Uterus (tissue), 4 donors: ENCODE measurements around the gene DNAJC25. TPM values are rescaled to one million over a fixed set of nuclear protein-coding genes. Genes with fewer than 3 reads are reported as not detected.

Experiments
- DNase-seq, 2 donors: peaks; one replicate each; pipeline ENCODE4 v3.0.0-alpha.2; 2019 to 2020
- H3K27ac ChIP-seq, 2 donors: fragments of 200-600 bp; sonication (generic); 1 replicate in 1 of 2; 2 replicates in 1 of 2; pipeline ENCODE4 v1.5.1; 2016 to 2018
- H3K27me3 ChIP-seq, 2 donors: fragments of 200-600 bp; sonication (generic); one replicate each; pipeline ENCODE4 v1.5.1; 2018 to 2019; ENCODE audit warnings: control low read depth in 1 of 2
- H3K36me3 ChIP-seq, 2 donors: fragments of 200-600 bp; sonication (generic); one replicate each; pipeline ENCODE4 v1.5.1; 2019; ENCODE audit warnings: control low read depth in 1 of 2
- H3K4me1 ChIP-seq, 2 donors: fragments of 200-600 bp; sonication (generic); one replicate each; pipeline ENCODE4 v1.5.1; 2018 to 2019; ENCODE audit warnings: control low read depth in 1 of 2
- H3K4me3 ChIP-seq, 2 donors: fragments of 200-600 bp; sonication (generic); 1 replicate in 1 of 2; 2 replicates in 1 of 2; pipeline ENCODE4 v1.5.1; 2018 to 2019; ENCODE audit warnings: mild to moderate bottlenecking in 1 of 2
- H3K9me3 ChIP-seq, 2 donors: fragments of 200-600 bp; sonication (generic); one replicate each; pipeline ENCODE4 v1.5.1; 2019; ENCODE audit warnings: control low read depth in 1 of 2
- CTCF ChIP-seq, 4 experiments: fragments of 200-600 bp in 2 of 4; fragments of 450-650 bp in 2 of 4; sonication (generic) in 2 of 4; IDR thresholded peaks; one replicate each; pipeline ENCODE4 v1.5.1; 2016 to 2019; ENCODE audit warnings: antibody characterized with exemption in 4 of 4, mild to moderate bottlenecking in 2 of 4, moderate library complexity in 1 of 4
- POLR2A ChIP-seq, 2 donors: fragments of 450-650 bp; IDR thresholded peaks; one replicate each; pipeline ENCODE4 v1.6.1; 2016; ENCODE audit warnings: antibody characterized with exemption in 2 of 2, mild to moderate bottlenecking in 1 of 2, moderate library complexity in 1 of 2
- intact Hi-C: fragments of 100-400 bp; cut with DNase I; formaldehyde crosslinking; loops from one replicate; pipeline ENCODE4 v1.15.1; 2023; ENCODE audit warnings: low total_unique reads
- total RNA-seq, 4 donors: library from RNA; depleted of rRNA in 3 of 4; stranded (reverse); fragments of >200 nt in 3 of 4; gene quantifications; one replicate each; pipeline versions ENCODE4 v1.1.0 to v1.2.4, GENCODE V29; 2014 to 2023
- donor health status: DM: yes; HTN: yes; CAD: no.

Gene DNAJC25
- total RNA-seq, 4 donors from 2014 or later: 8.4 to 24.7 (median 9.1) TPM; not detected in 1

- DNase-seq: no peak
- Histone ChIP-seq H3K36me3 (no peaks in the 10 kb centered on the region), H3K4me1 (no peaks in the 10 kb centered on the region), H3K27me3 (no peaks in the 10 kb centered on the region), H3K27ac (no peak overlapping the region), H3K4me3 (no peak overlapping the region), H3K9me3 (no peaks in the 10 kb centered on the region)
- intact Hi-C loops: no loop called here
- TF ChIP-seq POLR2A (IDR thresholded peaks at IDR 0.05) (no peak), CTCF (IDR thresholded peaks at IDR 0.05) (no peak)
These were observed 2.7 kb upstream of the DNAJC25 start for GRCh38 chr9:111628411-111628810.

- Histone ChIP-seq H3K9me3 (no peaks in the 10 kb centered on the region), H3K4me1 (no peaks in the 10 kb centered on the region), H3K4me3 (peak overlapping the region; percentile 83 to 94), H3K27me3 (no peaks in the 10 kb centered on the region), H3K36me3 (no peaks in the 10 kb centered on the region), H3K27ac (peak overlapping the region; percentile 69 to 87)
- TF ChIP-seq POLR2A (IDR thresholded peaks at IDR 0.05) (no peak), CTCF (IDR thresholded peaks at IDR 0.05) (no peak)
- intact Hi-C loops: no loop called here
- no peak for DNase-seq
These were observed 761 bp upstream of the DNAJC25 start for GRCh38 chr9:111630182-111630963.

- no peaks in the 10 kb centered on the region for H3K27me3 ChIP-seq
- intact Hi-C loops: no loop called here
- H3K4me3 ChIP-seq: peak overlapping the region; percentile 83 to 94
- no peaks in the 10 kb centered on the region for H3K36me3 ChIP-seq
- H3K4me1 ChIP-seq: no peaks in the 10 kb centered on the region
- H3K9me3 ChIP-seq: no peaks in the 10 kb centered on the region
- H3K27ac ChIP-seq: peak overlapping the region; percentile 69 to 87
- no peak for DNase-seq
- no peak for TF ChIP-seq CTCF (IDR thresholded peaks at IDR 0.05)
- no peak for TF ChIP-seq POLR2A (IDR thresholded peaks at IDR 0.05)
These were observed 245 bp upstream of the DNAJC25 start for GRCh38 chr9:111630964-111631213.

GRCh38 chr9:111632060-111632459 lies 926 bp downstream of the DNAJC25 start:
- intact Hi-C loops: no loop called here
- Histone ChIP-seq H3K4me1 (no peaks in the 10 kb centered on the region), H3K27me3 (no peaks in the 10 kb centered on the region), H3K9me3 (no peaks in the 10 kb centered on the region), H3K36me3 (no peaks in the 10 kb centered on the region), H3K27ac (peak overlapping the region; percentile 69 to 87), H3K4me3 (peak overlapping the region; percentile 83 to 94)
- no peak for TF ChIP-seq CTCF (IDR thresholded peaks at IDR 0.05)
- no peak for TF ChIP-seq POLR2A (IDR thresholded peaks at IDR 0.05)
- DNase-seq: no peak

GRCh38 chr9:111632695-111633388 lies 1.7 kb downstream of the DNAJC25 start:
- H3K27ac ChIP-seq: no peak overlapping the region
- intact Hi-C loops: no loop called here
- H3K36me3 ChIP-seq: no peaks in the 10 kb centered on the region
- no peak for DNase-seq
- H3K9me3 ChIP-seq: no peaks in the 10 kb centered on the region
- TF ChIP-seq POLR2A (IDR thresholded peaks at IDR 0.05) (no peak), CTCF (IDR thresholded peaks at IDR 0.05) (no peak)
- H3K27me3 ChIP-seq: no peaks in the 10 kb centered on the region
- no peaks in the 10 kb centered on the region for H3K4me1 ChIP-seq
- H3K4me3 ChIP-seq: peak overlapping the region in 1 of 2 donors; percentile 94
